GM12878 (cell line): ENCODE results near the gene DNAH8. TPM values are rescaled to one million over a fixed set of nuclear protein-coding genes. Genes with fewer than 3 reads are reported as not detected.

Experiments
- ATAC-seq: fragments of 200-7000 bp; cut with Tn5 transposase; 3 replicates; pipeline ENCODE4 v1.9.1; 2020; ENCODE audit warnings: mild to moderate bottlenecking, moderate library complexity
- BruUV-seq: library from RNA; stranded (reverse); fragments of 400-500 nt; replicated peaks from 2 replicates; lab custom pipeline; 2021; lab: Mats Ljungman, UMichigan
- CTCF ChIA-PET: fragments of 300-600 bp; sonication (Branson Sonifier 250); formaldehyde crosslinking; extraction: SDS; loops from one replicate; lab custom pipeline; 2021; ENCODE audit warnings: inconsistent platforms; lab: Yijun Ruan, JAX
- POLR2A ChIA-PET: fragments of 350-600 bp; formaldehyde crosslinking; extraction: SDS; loops from one replicate; lab custom pipeline; 2021; ENCODE audit warnings: inconsistent platforms; lab: Charles Lee
- RAD21 ChIA-PET: fragments of 300-600 bp; sonication (Branson Sonifier 250); formaldehyde crosslinking; loops from one replicate; lab custom pipeline; 2023; ENCODE audit warnings: antibody characterized with exemption; ENCODE audit not compliant: unreplicated experiment; lab: Charles Lee
- SMC1A ChIA-PET: fragments of 300-600 bp; sonication (Branson Sonifier 250); formaldehyde crosslinking; loops from one replicate; lab custom pipeline; 2023; ENCODE audit not compliant: unreplicated experiment, uncharacterized antibody; lab: Charles Lee
- DNase-seq: peaks from one replicate; pipeline ENCODE4 v3.0.0-alpha.2; 2011; ENCODE audit warnings: low read depth, low spot score
- FAIRE-seq: peaks from 3 replicates; lab custom pipeline; 2011; peaks lifted over from hg19 to GRCh38; lab: Jason Lieb, UNC
- H2AFZ ChIP-seq: 2 replicates; pipeline ENCODE4 v1.6.0; 2011; ENCODE audit warnings: low read depth, low read length, control low read depth; ENCODE audit not compliant: control insufficient read depth
- H3K27ac ChIP-seq: 2 replicates; pipeline ENCODE4 v1.5.1; 2011; ENCODE audit warnings: control low read depth; ENCODE audit not compliant: control insufficient read depth, insufficient read depth
- H3K27me3 ChIP-seq, 2 experiments: replicated peaks in 1 of 2; 2 replicates each; pipeline versions ENCODE4 v1.6.0 to v1.6.1; 2011; ENCODE audit warnings: low read length in 1 of 2; ENCODE audit not compliant: control insufficient read depth in 2 of 2, insufficient read depth in 2 of 2
- H3K36me3 ChIP-seq, 2 experiments: 2 replicates each; pipeline ENCODE4 v1.5.1; 2011; ENCODE audit warnings: low read length in 1 of 2; ENCODE audit not compliant: control insufficient read depth in 2 of 2, insufficient read depth in 2 of 2
- H3K4me1 ChIP-seq: 2 replicates; pipeline ENCODE4 v1.6.1; 2011; ENCODE audit warnings: mild to moderate bottlenecking, low read length, moderate library complexity, mixed read lengths; ENCODE audit not compliant: control insufficient read depth, insufficient read depth
- H3K4me2 ChIP-seq: 2 replicates; pipeline ENCODE4 v1.6.0; 2011; ENCODE audit warnings: control low read depth; ENCODE audit not compliant: control insufficient read depth, insufficient read depth
- H3K4me3 ChIP-seq: fragments of 200-600 bp; sonication (generic); 2 replicates; pipeline ENCODE4 v1.5.1; 2016
- H3K79me2 ChIP-seq: 2 replicates; pipeline ENCODE4 v1.6.0; 2011; ENCODE audit warnings: low read length; ENCODE audit not compliant: control insufficient read depth, insufficient read depth
- H3K9ac ChIP-seq: 2 replicates; pipeline ENCODE4 v1.8.0; 2011; ENCODE audit warnings: low read length, control low read depth, mixed read lengths; ENCODE audit not compliant: control insufficient read depth, insufficient read depth
- H3K9me3 ChIP-seq: replicated peaks from 3 replicates; pipeline ENCODE4 v1.5.1; 2011; ENCODE audit warnings: mild to moderate bottlenecking, low read length; ENCODE audit not compliant: control insufficient read depth, insufficient read depth
- H4K20me1 ChIP-seq: 2 replicates; pipeline ENCODE4 v1.6.0; 2011; ENCODE audit not compliant: control insufficient read depth, insufficient read depth
- BCL11A ChIP-seq: IDR thresholded peaks from 2 replicates; pipeline ENCODE4 v1.6.1; 2011; ENCODE audit warnings: low read depth, low read length
- HCFC1 ChIP-seq: fragments of 150-350 bp; IDR thresholded peaks from 2 replicates; pipeline ENCODE4 v1.6.1; 2014; ENCODE audit warnings: low read length
- KAT2A ChIP-seq: conservative IDR thresholded peaks from 2 replicates; pipeline ENCODE4 v1.6.1; 2011; ENCODE audit warnings: low read depth, low read length; ENCODE audit not compliant: control insufficient read depth
- SIX5 ChIP-seq: IDR thresholded peaks from 2 replicates; pipeline ENCODE4 v1.6.1; 2011; ENCODE audit warnings: mild to moderate bottlenecking, low read depth, low read length, moderate library complexity; ENCODE audit not compliant: severe bottlenecking
- WGBS: methylation state at CpG from one replicate; pipeline ENCODE4 v1.1.6; 2016; ENCODE audit warnings: low lambda C conversion rate; ENCODE audit not compliant: insufficient replicate concordance, insufficient coverage; ENCODE audit errors: missing lambda C conversion rate; 5-methylcytosine and 5-hydroxymethylcytosine counted together
- in situ Hi-C: fragments of 300-500 bp; cut with MboI; formaldehyde crosslinking; loops from 9 replicates; pipeline ENCODE4 v1.14.3; 2018; ENCODE audit warnings: mixed read lengths
- intact Hi-C: fragments of 100-400 bp; cut with micrococcal nuclease; formaldehyde crosslinking; loops from one replicate; pipeline ENCODE4 v1.14.2; 2022; ENCODE audit not compliant: unreplicated experiment
- polyA plus RNA-seq, 11 experiments: library from polyadenylated mRNA; depleted of rRNA in 4 of 11; unstranded in 6 of 11; stranded (reverse) in 5 of 11; fragments of >200 nt; fragmentation: Nextera tagmentation in 4 of 11; fragmentation: Illumina TruSeq in 1 of 11; extraction: Ambion mirVana in 4 of 11; extraction: Trizol in 1 of 11; gene quantifications; 1 replicate in 1 of 11; 2 replicates in 10 of 11; pipeline versions ENCODE4 v1.2.1 to v1.2.3, GENCODE V29; 2011 to 2016; ENCODE audit warnings: inconsistent platforms in 2 of 11, missing spikeins in 2 of 11, low read depth in 1 of 11
- total RNA-seq, 4 experiments: library from RNA; depleted of rRNA in 3 of 4; stranded (reverse); fragments of >200 nt in 3 of 4; fragmentation: Illumina TruSeq in 1 of 4; extraction: Trizol in 1 of 4; gene quantifications; 2 replicates each; pipeline versions ENCODE4 v1.2.1 to v1.2.3, GENCODE V29; 2013 to 2021
- TF ChIP-seq, protein P1 (sequence below): fragments of 450-650 bp; IDR thresholded peaks from 2 replicates; pipeline ENCODE4 v1.6.1; 2017; ENCODE audit warnings: mild to moderate bottlenecking, low read depth, inconsistent platforms; ENCODE audit not compliant: poor library complexity, severe bottlenecking
- TF ChIP-seq, protein P2 (sequence below): fragments of 450-650 bp; IDR thresholded peaks from 2 replicates; pipeline ENCODE4 v1.6.1; 2014; ENCODE audit warnings: mild to moderate bottlenecking
- TF ChIP-seq, protein P3 (sequence below): IDR thresholded peaks from 2 replicates; pipeline ENCODE4 v1.6.1; 2012; ENCODE audit warnings: improper control_type of control experiment, low read depth, low read length; ENCODE audit not compliant: insufficient replicate concordance

DNAH8 gene
- total and polyA plus RNA-seq, 10 of the 15 experiments (the other 5 are each of a cell fraction or from before 2014, with no cell fraction given), result 0.02 to 0.34 (median 0.10) TPM; not detected in 3

DNA sequence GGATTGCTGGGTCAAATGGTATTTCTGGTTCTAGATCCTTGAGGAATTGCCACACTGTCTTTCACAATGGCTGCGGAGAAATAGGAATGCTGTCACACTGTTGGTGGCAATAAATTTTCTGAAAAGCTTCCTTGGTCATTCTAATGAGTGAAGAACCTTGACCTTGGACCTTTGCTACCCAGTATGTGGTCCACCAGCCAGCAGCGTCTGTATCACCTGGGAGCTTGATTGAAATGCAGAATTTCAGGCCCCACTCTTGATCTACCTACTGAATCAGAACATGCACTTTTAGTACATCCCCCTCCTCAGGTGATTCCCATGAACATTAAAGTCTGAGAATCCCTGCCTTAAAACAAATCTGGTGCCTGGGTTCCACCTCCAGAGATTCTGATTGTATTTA is 305.9 kb downstream of the DNAH8 start:
- DNase-seq (no peak), FAIRE-seq (no peak), ATAC-seq (no peak)
- Histone ChIP-seq H4K20me1 (no peaks in the 10 kb centered on the region), H3K4me2 (no peak overlapping the region), H2AFZ (no peak overlapping the region), H3K4me1 (no peaks in the 10 kb centered on the region), H3K9me3 (no peaks in the 10 kb centered on the region), H3K79me2 (no peaks in the 10 kb centered on the region), H3K4me3 (no peak overlapping the region), H3K27ac (no peak overlapping the region), H3K27me3 (peaks cover 0 to 1% of the 10 kb centered on the region in 2 experiments; a peak in 2 of 4 replicates), H3K36me3 (no peaks in the 10 kb centered on the region), H3K9ac (no peak overlapping the region)
- no TSS peak for BruUV-seq
- POLR2A ChIA-PET, result no interaction called here
- SMC1A ChIA-PET, result interaction anchor here (1.4 to 1.6 kb wide), 2 partner anchors 22 to 25 kb away, joined by 3 read pairs; no protein-coding TSS in a partner anchor
- intact Hi-C loops (no loop called here), in situ Hi-C loops (no loop called here)
- 14% methylated on average over 2 of the region's 2 CpGs for WGBS
- TF ChIP-seq, protein P1, sequence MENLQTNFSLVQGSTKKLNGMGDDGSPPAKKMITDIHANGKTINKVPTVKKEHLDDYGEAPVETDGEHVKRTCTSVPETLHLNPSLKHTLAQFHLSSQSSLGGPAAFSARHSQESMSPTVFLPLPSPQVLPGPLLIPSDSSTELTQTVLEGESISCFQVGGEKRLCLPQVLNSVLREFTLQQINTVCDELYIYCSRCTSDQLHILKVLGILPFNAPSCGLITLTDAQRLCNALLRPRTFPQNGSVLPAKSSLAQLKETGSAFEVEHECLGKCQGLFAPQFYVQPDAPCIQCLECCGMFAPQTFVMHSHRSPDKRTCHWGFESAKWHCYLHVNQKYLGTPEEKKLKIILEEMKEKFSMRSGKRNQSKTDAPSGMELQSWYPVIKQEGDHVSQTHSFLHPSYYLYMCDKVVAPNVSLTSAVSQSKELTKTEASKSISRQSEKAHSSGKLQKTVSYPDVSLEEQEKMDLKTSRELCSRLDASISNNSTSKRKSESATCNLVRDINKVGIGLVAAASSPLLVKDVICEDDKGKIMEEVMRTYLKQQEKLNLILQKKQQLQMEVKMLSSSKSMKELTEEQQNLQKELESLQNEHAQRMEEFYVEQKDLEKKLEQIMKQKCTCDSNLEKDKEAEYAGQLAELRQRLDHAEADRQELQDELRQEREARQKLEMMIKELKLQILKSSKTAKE, result no peak
- RAD21 ChIA-PET, result no interaction called here
- CTCF ChIA-PET, result no interaction called here

DNA sequence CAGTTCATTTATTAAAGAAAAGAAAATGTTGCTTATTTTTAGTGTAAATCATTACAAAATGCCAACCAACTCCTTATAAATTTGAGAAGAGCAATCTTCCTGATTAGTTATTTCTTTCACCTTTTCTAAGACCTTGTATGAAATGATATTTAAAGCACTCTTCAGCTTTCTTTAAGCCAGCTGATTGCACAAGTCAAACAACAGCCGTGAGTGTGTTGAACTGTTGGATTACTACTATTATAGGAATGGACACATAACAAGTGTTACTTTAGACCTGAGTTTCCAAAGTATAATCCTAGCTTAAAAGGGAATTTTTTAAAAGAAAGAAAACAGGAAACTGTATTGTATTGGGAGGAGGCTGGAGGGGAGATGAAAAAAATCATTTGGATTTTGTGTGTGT is 306.7 kb downstream of the DNAH8 start:
- Histone ChIP-seq H3K4me3 (no peak overlapping the region), H3K79me2 (no peaks in the 10 kb centered on the region), H2AFZ (no peak overlapping the region), H3K4me1 (no peaks in the 10 kb centered on the region), H3K36me3 (no peaks in the 10 kb centered on the region), H3K27ac (no peak overlapping the region), H3K27me3 (peaks cover 0 to 1% of the 10 kb centered on the region in 2 experiments; a peak in 2 of 4 replicates), H3K4me2 (no peak overlapping the region), H4K20me1 (no peaks in the 10 kb centered on the region), H3K9ac (no peak overlapping the region), H3K9me3 (no peaks in the 10 kb centered on the region)
- BruUV-seq, result no TSS peak
- no peak for ATAC-seq
- 69% methylated on average over 1 of the region's 1 CpG for WGBS
- ChIA-PET CTCF (interaction anchor here (0.7 kb wide), 1 partner anchor 70 kb away, joined by 5 read pairs; no protein-coding TSS in a partner anchor), SMC1A (interaction anchor here (1.4 kb wide), 1 partner anchor 26 kb away, joined by 3 read pairs; no protein-coding TSS in a partner anchor), POLR2A (no interaction called here), RAD21 (no interaction called here)
- no peak for DNase-seq
- in situ Hi-C loops (no loop called here), intact Hi-C loops (no loop called here)
- TF ChIP-seq, protein P2, sequence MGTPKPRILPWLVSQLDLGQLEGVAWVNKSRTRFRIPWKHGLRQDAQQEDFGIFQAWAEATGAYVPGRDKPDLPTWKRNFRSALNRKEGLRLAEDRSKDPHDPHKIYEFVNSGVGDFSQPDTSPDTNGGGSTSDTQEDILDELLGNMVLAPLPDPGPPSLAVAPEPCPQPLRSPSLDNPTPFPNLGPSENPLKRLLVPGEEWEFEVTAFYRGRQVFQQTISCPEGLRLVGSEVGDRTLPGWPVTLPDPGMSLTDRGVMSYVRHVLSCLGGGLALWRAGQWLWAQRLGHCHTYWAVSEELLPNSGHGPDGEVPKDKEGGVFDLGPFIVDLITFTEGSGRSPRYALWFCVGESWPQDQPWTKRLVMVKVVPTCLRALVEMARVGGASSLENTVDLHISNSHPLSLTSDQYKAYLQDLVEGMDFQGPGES, result no peak
- TF ChIP-seq SIX5 (no peak), KAT2A (no peak), HCFC1 (no peak), BCL11A (no peak)
- TF ChIP-seq, protein P3, sequence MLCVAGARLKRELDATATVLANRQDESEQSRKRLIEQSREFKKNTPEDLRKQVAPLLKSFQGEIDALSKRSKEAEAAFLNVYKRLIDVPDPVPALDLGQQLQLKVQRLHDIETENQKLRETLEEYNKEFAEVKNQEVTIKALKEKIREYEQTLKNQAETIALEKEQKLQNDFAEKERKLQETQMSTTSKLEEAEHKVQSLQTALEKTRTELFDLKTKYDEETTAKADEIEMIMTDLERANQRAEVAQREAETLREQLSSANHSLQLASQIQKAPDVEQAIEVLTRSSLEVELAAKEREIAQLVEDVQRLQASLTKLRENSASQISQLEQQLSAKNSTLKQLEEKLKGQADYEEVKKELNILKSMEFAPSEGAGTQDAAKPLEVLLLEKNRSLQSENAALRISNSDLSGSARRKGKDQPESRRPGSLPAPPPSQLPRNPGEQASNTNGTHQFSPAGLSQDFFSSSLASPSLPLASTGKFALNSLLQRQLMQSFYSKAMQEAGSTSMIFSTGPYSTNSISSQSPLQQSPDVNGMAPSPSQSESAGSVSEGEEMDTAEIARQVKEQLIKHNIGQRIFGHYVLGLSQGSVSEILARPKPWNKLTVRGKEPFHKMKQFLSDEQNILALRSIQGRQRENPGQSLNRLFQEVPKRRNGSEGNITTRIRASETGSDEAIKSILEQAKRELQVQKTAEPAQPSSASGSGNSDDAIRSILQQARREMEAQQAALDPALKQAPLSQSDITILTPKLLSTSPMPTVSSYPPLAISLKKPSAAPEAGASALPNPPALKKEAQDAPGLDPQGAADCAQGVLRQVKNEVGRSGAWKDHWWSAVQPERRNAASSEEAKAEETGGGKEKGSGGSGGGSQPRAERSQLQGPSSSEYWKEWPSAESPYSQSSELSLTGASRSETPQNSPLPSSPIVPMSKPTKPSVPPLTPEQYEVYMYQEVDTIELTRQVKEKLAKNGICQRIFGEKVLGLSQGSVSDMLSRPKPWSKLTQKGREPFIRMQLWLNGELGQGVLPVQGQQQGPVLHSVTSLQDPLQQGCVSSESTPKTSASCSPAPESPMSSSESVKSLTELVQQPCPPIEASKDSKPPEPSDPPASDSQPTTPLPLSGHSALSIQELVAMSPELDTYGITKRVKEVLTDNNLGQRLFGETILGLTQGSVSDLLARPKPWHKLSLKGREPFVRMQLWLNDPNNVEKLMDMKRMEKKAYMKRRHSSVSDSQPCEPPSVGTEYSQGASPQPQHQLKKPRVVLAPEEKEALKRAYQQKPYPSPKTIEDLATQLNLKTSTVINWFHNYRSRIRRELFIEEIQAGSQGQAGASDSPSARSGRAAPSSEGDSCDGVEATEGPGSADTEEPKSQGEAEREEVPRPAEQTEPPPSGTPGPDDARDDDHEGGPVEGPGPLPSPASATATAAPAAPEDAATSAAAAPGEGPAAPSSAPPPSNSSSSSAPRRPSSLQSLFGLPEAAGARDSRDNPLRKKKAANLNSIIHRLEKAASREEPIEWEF, result no peak
- no peak for FAIRE-seq
